Breast epithelium (tissue), 3 donors: ENCODE measurements around the gene PLCB4.

Experiments used
- POLR2A ChIP-seq: fragments of 450-650 bp; IDR thresholded peaks from one replicate; pipeline ENCODE4 v1.6.1; 2016; ENCODE audit warnings: antibody characterized with exemption, mild to moderate bottlenecking, moderate library complexity
- POLR2AphosphoS5 ChIP-seq, 3 donors: sonication (generic); formaldehyde crosslinking; IDR thresholded peaks; one replicate each; pipeline ENCODE4 v1.6.1; 2017; ENCODE audit warnings: antibody characterized with exemption in 3 of 3
- TF ChIP-seq, protein P1 (sequence below), 3 donors: fragments of 450-650 bp; IDR thresholded peaks; one replicate each; pipeline ENCODE4 v1.5.1; 2016 to 2017; ENCODE audit warnings: antibody characterized with exemption in 3 of 3, mild to moderate bottlenecking in 3 of 3, moderate library complexity in 3 of 3

GRCh38 chr20:9359561-9360308 lies 290.8 kb downstream of the PLCB4 start:
- TF ChIP-seq, protein P1, sequence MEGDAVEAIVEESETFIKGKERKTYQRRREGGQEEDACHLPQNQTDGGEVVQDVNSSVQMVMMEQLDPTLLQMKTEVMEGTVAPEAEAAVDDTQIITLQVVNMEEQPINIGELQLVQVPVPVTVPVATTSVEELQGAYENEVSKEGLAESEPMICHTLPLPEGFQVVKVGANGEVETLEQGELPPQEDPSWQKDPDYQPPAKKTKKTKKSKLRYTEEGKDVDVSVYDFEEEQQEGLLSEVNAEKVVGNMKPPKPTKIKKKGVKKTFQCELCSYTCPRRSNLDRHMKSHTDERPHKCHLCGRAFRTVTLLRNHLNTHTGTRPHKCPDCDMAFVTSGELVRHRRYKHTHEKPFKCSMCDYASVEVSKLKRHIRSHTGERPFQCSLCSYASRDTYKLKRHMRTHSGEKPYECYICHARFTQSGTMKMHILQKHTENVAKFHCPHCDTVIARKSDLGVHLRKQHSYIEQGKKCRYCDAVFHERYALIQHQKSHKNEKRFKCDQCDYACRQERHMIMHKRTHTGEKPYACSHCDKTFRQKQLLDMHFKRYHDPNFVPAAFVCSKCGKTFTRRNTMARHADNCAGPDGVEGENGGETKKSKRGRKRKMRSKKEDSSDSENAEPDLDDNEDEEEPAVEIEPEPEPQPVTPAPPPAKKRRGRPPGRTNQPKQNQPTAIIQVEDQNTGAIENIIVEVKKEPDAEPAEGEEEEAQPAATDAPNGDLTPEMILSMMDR (IDR thresholded peaks at IDR 0.05): peak in 2 of 3 donors; percentile 51 to 67
- TF ChIP-seq POLR2AphosphoS5 (IDR thresholded peaks at IDR 0.05) (no peak), POLR2A (no peak)
